GM18517 (cell line): ENCODE data around the gene CD300H.

Source experiments
- ATAC-seq: cut with Tn5 transposase; IDR thresholded peaks from one replicate; pipeline ENCODE4 v1.9.1; 2021; ENCODE audit warnings: mild to moderate bottlenecking, moderate library complexity; ENCODE audit not compliant: unreplicated experiment

CD300H gene

DNA sequence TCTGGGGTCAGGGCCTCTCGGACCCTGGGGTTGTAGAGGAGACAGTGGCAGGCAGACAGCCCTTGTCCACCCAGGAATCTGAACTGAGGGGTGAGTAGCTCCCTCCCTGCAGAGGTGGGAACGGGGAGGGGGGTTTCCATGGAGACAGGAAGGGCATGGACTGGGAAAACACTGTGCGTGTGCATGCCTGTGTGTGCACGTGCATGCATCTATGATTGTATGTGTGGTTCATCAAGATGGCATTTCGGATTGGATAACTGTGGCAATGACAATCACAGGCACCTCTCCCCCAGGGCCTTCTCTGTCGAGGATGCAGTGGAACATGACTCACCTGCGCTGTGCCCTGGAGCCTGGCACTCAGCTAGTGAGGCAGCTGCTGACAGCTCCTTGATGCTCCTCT, 15.3 kb downstream of the CD300H start:
- no peak for ATAC-seq

DNA sequence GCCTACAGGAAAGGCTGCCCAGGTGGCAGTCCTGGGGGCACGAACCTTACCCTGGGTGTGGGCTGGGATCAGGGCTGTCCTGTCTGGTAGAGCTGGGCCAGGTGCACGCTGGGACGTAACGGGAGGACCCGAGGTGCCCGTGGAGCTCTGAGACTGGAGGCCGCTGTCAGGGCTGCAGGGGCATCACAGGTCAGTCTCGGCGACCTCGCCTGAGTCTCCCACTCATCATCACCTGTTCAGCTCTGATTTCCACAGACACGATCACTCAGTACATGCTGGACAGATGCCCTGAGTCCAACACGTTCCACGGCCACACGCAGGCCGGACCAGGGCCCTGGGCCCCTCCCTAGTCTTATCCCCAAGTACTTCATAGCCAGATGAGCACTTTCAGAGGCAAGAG, 16.7 kb downstream of the CD300H start:
- ATAC-seq = no peak

DNA sequence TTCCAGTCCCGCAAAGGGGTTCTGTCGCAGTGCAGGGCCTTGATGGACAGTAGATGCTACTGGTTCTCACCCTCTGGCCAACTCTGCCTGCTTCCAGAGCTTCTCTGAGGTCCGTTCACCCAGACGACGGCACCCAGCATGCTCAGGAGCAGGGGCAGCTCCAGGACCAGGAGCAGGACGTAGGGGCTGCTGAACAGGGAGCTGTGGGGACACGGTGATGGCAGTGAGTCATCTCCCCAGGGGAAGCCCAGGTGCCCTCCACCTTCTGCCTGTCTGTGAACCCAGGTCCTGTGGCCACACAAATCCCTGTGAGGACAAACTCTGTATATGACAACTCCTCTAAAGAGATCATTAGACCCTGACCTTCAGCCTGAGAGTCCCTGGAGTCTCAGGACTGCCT, 18.0 kb downstream of the CD300H start:
- no peak for ATAC-seq

DNA sequence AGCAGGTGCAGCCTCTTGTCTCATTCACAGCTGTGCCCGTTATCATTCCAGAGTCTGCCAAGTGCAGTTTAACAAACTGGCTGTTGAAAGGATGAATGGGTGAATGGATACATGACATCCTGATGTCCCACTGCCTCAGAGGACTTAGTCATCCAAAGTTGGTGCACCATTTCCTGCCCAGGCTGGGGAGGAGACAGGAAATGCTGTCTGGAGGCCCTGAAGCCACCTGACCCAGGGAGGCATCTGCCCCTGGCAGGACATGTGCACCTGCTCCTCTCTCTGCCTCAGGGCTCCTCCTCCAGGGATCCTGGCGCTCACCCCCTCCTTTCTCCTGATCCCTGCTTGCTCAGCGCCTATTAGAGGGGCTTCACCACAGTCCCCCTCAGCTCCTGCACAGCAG, 19.6 kb downstream of the CD300H start:
- ATAC-seq = no peak

DNA sequence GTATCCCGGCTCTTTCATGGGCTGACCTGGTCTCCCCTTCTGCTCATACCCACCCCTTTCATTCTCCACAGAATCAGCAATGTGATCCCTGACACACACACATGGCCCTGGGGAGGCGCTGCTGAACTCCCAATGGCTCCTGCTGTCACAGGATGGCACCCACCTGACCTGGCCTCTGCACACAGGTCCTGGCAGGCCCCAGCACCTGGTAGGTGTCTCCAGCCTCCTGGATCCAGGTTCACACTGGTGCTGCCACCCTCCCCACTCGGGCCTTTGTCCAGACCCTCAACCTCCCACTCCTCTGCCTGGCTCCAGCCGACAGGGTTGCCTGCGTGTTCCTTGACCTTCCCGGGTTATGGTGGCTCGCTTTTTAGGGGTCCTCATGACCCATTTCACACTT, 20.0 kb downstream of the CD300H start:
- no peak for ATAC-seq

DNA sequence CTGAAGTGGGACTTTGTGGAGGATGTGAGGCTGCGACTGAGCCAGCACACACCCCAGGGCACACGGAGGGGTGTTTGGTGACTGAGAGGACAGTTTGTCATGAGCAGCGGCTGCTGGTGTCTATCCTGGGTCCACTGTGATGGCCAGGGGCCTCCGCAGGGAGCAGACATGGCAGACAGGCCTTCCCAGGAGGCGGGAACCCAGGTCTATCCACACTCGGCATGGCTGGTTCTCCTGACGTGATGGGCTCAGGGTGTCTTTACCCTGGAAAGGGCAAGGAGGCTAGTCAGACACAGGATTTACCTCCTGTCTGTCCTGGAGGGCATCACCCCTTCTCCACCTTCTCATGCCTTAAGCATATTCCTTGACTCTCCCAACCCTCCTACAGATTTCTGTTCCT, 20.7 kb downstream of the CD300H start:
- no peak for ATAC-seq

DNA sequence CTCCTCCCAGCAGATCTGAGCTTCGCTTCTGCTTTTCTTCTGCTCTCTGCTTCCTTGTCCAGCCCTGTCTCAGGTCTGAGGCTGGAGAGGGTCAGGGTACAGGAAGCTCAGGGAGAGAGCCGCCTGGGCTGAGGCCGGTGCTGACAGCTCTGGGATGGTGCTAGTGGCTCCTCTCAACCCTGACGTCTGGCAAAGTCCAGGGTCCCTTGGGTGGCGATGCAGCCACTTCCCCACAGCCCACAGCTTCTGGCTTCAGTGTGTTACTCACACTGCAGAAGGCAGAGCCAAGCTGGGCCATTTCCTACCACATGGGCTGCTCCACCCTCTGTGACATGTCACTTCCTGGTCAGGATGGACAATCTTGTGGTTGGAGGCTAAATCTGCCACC, 21.5 kb downstream of the CD300H start, which contains the start of gene CD300C:
Gene CD300C, minus strand, starts transcription at position 273 of the 388 bp plus-strand sequence. CDS start 333 bp downstream, outside the sequence.
- no peak for ATAC-seq

DNA sequence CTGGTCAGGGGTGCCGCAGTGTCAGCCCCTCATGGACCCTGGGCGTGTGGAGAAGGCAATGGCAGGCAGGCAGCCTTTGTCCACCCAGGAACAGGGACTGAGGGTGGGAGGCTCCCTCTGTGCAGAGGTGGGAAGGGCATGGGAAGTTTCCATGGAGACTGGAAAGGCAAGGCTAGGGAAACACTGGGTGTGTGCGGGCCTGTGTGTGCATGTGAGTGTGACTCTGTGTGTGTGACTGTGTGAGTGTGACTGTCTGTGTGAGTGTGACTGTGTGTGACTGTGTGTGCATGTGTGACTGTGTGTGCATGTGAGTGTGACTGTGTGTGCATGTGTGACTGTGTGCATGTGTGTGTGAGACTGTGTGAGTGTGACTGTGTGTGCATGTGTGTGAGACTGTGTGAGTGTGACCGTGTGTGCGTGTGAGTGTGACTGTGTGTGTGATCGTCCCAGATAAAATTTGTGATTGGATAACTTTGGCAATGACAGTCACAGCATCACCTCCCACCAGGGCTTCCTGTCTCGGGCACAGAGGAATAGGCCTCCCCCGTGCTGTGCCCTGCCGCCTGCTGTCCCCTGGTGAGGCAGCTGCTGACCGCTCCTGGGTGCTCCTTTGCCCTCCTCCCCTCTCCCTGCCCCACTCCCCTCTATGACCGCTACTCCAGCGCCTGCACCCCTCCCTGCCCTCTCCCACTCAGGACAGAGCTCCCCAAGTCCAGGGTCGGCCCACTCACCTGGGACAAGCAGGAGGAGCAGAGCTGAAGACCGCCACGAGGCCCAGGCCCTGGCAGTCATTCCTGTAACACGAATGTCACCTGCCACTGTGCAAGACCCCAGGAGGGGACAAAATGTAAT, 22.1 kb downstream of the CD300H start:
- no peak for ATAC-seq

DNA sequence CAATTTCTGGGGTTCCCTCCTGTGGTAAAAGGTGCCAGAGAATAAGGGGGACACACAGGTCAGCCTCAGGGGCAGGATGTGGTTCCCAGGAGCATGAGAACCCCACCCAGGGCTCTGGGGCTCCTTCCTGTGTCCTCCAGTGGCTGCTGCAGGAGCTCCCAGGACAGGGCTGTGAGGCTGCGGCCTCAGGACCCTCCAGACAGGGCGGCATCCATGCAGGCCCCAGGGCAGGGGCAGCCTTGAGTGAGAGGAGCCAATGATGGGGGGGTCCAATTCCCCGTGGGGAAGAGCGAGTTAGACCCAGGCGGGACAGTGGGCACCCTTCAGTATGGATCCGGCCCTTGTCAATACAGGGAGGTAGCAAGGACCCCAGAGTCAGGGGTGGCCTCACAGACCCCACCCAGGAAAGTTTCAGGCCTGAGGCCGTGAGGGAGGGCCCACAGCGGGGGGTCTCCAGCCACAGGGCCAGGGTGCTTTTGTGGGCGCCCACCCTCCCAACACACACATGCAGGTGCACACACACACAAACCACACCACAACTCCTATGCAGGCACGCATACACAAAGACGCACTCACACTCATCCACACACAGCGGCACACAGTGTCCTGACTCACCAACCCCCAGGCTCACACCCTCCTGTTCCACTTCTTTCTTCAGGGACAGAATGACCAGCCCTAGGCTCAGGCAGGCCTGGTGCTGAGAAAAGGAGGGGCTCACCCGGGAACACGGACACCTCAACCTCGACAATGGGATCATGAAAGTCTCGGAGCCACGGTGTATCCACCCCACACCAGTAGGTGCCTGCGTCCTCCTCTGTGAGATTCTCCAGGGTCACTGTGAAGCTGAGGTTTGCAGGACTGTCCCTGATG, 23.2 kb downstream of the CD300H start:
- no peak for ATAC-seq

DNA sequence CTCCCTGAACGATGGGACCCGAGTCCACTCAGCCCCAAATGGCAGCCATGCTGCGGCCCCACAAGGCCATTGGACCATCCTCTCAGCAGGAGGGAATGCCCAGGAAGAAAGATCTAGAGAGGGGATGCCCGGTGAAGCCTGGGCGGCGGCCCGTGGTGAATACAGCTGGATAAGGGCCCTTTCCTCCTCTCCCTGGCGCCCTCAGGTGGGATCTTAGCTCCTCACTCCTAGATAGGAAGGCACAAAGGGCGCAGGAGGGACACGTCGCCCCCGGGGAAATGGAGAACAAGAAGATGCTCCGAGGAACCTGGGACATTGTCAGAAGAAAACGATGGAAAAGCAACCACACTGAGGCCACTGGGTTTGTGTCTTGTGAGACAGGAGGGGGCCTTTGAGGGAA, 23.9 kb downstream of the CD300H start:
- ATAC-seq = no peak

DNA sequence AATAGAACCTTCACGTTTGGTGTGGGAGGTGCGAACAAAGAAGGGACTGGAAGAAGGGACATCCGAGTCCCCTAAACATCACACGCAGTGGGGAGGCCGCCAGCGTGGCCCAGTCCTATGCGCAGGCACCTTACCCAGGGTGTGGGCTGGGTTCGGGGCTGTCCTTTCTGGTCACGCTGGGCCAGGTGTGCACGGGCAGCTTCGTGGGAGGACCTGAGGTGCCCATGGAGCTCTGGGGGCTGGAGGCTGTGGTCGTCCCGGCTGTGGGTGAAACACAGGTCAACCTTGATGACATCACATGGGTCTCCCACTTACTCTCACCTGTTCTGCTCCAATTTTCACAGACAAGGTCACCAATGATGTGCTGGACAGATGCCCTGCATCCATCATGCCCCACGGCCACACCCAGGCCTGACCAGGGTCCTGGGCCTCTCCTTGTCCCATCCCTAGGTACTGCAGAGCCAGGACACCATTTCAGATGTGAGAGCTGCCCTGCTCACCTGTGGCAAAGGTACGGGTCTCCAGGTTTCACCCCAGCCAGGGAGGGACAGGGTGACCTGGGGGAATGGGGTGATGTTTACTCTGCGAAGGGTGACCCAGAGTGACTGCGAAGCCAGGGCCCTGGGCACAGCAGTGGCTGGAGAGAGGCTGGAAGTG, 24.5 kb downstream of the CD300H start:
- no peak for ATAC-seq

DNA sequence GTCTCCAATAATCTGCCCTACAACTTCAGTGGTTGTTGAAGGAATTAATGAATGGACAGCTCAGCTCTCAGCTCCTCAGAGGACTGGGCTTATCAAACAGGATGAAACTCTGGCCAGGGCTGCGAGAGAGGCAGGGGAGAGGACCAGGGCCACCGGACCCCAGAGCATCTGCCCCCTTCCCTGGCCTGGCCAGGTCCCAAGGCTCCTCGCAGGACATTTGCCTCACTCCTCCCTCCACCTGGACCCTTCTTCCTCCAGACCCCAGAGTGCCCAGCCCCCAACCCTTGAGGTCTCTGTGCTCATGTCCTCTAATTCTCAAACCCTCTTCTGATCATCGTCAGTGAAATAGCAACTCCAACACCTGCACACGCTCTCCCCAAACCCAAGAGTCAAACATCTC, 25.1 kb downstream of the CD300H start:
- ATAC-seq = no peak

DNA sequence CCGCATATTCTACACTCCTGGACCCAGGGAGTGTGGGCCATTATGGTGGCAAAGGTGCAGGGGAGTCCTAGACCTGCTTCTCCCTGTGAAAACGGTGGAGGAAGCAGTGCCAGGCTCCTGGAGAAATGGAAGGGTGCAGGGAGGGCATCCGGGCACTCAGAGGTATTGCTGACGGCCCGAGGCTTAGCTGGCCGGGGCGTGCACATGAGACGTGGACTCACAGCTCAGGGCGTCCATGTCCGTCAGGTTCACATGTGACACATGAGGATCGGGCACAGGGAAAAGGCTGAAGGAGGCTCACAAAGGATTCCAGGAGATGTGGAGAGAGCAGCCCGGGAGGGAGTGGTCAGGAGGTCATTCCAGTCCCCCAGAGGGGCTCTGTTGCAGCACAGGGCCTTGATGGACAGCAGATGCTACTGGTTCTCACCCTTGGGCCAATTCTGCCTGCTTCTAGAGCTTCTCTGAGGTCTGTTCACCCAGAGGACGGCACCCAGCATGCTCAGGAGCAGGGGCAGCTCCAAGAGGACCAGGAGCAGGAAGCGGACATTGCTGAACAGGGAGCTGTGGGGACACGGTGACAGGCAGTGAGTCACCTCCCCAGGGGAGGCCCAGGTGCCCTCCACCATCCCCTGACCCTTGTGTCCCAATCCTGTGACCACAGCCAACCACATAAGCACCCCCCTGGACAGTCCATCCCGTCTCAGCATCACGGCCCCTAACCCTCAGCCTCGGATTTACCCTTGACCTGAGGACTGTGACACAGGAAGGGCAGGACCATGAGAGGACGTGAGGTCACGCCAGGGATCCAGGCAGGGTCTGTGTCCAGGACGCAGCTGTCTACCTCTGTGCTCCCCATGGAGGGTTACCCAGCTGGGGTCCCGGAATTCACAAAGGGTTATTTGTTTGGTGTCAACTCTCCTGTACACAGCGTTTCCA, 25.9 kb downstream of the CD300H start:
- ATAC-seq = no peak

DNA sequence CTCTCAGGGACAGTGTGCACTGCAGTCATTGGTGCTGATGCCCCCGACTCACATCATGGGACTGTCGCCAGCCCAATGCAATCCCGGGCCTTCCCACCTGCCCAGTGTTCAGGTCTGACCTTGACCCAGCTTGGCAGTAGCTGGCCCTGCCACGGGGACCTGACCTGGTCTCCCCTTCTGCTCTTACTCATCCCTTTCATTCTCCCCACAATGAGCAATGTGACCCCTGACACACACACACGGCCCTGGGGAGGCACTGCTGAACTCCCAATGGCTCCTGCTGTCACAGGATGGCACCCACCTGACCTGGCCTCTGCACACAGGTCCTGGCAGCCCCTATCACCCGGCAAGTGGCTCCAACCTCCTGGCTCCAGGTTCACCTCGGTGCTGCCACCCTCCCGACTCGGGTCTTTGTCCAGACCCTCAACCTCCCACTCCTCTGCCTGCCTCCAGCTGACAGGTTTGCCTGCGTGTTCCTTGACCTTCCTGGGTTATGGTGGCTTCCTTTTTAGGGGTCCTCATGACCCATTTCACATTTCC, 28.0 kb downstream of the CD300H start:
- no peak for ATAC-seq

DNA sequence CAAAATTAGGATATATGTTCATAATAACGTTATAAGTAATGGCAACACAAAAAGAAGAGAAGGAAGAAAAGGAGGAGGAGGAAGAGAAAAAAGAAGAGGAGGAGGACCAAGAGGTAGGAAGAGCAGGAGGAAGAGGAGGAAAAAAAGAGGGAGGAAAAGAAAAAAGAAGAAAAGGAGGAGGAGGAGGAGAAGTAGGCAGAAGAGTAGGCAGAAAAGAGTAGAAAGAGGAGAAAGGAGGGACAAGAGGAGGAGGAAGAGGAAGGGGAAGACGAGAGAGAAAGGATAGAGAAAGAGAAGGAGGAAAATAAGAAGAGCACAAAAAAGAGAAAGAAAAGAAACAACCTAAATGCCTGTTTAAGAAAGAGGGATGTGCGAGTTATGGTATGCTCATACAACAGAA, 30.4 kb downstream of the CD300H start:
- ATAC-seq = no peak

DNA sequence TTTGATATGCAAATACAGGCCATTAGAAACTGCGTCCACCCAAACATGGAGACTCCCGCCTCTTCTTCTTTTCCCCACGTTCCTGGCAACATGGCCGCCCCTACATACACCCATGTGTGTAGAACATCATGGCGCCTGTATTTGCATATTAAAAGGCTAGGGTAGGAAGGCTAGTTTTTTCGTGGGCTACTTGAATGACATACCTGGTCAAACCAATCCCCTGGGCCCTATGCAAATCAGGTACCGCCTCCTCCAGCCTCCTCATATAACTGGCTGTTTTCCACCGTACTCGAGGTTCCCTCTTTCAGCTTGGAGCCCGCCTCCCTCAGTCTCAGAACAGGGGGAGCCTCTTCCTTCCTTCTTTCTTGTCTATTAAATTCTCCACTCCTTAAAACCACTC, 35.2 kb downstream of the CD300H start:
- ATAC-seq = no peak

DNA sequence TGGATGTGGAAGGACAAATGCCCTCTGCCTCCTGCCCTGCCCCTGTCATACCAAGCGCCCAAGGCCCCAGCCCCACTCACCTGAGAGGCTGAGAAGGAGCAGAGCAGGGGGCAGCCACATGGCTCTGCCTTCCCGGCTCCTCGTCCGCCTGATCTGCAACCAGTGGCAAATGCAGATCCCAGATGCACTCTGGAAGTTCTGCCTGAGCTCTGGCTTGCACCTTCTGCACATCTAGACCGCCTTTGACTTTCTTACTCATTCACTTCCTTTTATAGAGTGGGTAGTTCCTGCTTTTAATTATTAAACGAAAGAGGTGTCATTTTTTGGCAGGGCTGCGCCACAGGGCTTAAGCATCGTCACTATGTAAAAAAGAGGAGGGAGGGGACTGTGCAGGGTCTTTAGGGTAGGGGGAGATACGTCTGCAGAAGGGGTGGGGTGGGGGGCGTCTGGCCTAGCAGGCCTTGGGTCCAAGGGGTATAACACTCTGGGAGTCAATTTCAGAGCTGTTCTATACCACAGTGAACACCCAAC, 36.0 kb downstream of the CD300H start, which contains the start of gene CD300LB:
Gene CD300LB, minus strand, starts transcription at position 245 of the 531 bp plus-strand sequence. Its CDS starts 125 bp downstream, at position 120.
- ATAC-seq = no peak

DNA sequence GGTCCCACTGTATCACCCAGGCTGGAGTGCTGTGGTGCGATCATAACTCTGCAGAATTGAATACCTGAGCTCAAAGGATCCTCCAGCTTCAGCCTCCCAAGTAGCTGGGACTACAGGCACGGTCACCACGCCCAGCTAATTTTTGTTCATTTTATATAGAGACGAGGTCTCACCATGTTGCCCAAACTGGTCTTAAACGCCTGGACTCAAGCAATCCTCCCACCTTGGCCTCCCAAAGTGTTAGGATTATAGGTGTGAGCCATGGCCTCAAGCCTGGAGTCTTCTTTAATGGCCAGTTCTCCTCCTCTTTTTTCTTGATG, 36.5 kb downstream of the CD300H start:
- ATAC-seq = no peak

DNA sequence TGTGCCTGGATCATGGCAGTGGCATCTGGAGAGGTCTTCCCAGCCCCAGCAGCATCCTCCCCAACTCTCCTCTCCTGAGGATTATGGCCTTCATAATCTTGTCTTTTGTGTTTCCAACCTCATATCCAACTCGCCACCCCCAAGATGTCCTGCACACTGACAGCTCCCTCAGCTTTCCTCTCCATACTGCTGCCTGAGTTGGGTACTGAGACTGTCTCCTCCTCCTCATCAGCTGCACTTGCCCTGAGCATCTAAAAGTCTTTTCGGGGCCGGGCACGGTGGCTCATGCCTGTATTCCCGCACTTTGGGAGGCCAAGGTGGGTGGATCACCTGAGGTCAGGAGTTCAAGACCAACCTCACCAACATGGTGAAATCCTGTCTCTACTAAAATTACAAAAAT, 38.1 kb downstream of the CD300H start:
- ATAC-seq = no peak
